ENCODE measurements around the gene XAGE2.
"Not testable (repeated sequence)": the region's sequence is repeated elsewhere in the genome, so short reads cannot be mapped to it uniquely, and the experiment has no call there.

The XAGE2 gene

GRCh38 chrX:52368368-52369055, at the start of gene XAGE2:
TSS of gene XAGE2 (plus strand) at chrX:52369021. CDS start at chrX:52370015, 994 bp downstream.
- DNase-seq: no peak

- DNase-seq: no peak
These were observed 31.4 kb upstream of the XAGE2 start for GRCh38 chrX:52337410-52337809.

- no peak for DNase-seq
These were observed 27.3 kb upstream of the XAGE2 start for GRCh38 chrX:52341493-52341892.

- DNase-seq: not testable (repeated sequence)
These were observed 25.7 kb upstream of the XAGE2 start for GRCh38 chrX:52343131-52343530.

GRCh38 chrX:52345402-52345801, 23.4 kb upstream of the XAGE2 start:
- DNase-seq: not testable (repeated sequence)

- DNase-seq: no peak
These were observed 22.4 kb upstream of the XAGE2 start for GRCh38 chrX:52346174-52347165.

- DNase-seq: no peak
These were observed 19.1 kb upstream of the XAGE2 start for GRCh38 chrX:52349681-52350080.

- DNase-seq: no peak
These were observed 16.3 kb upstream of the XAGE2 start for GRCh38 chrX:52352551-52352950.

GRCh38 chrX:52353838-52354237, 15.0 kb upstream of the XAGE2 start:
- DNase-seq: no peak

GRCh38 chrX:52355108-52355507, 13.7 kb upstream of the XAGE2 start:
- no peak for DNase-seq

GRCh38 chrX:52359614-52360232, 9.1 kb upstream of the XAGE2 start:
- no peak for DNase-seq

- DNase-seq: no peak
These were observed 6.9 kb upstream of the XAGE2 start for GRCh38 chrX:52361941-52362340.

- no peak for DNase-seq
These were observed 5.5 kb upstream of the XAGE2 start for GRCh38 chrX:52363247-52363883.

GRCh38 chrX:52378870-52379269, 10.0 kb downstream of the XAGE2 start:
- DNase-seq: no peak

GRCh38 chrX:52380993-52381392, 12.2 kb downstream of the XAGE2 start:
- no peak for DNase-seq

- no peak for DNase-seq
These were observed 41.9 kb downstream of the XAGE2 start for GRCh38 chrX:52410439-52411394.

- no peak for DNase-seq
These were observed 46.5 kb downstream of the XAGE2 start for GRCh38 chrX:52415304-52415703.

GRCh38 chrX:52416816-52417215, 48.0 kb downstream of the XAGE2 start:
- no peak for DNase-seq

- DNase-seq: no peak
These were observed 52.1 kb downstream of the XAGE2 start for GRCh38 chrX:52420824-52421443.

GRCh38 chrX:52422884-52423283, 54.1 kb downstream of the XAGE2 start:
- DNase-seq: no peak

GRCh38 chrX:52424656-52425055, 55.8 kb downstream of the XAGE2 start:
- DNase-seq: no peak

All from NCI-H510A (cell line).